HCT116 (cell line): ENCODE data around the gene SELP. TPM values are rescaled to one million over a fixed set of nuclear protein-coding genes. Genes with fewer than 3 reads are reported as not detected.

Source experiments
- ATAC-seq: fragments of 200-7000 bp; cut with Tn5 transposase; 2 replicates; pipeline ENCODE4 v1.9.1; 2020; ENCODE audit warnings: mild to moderate bottlenecking, moderate library complexity
- BruUV-seq: library from RNA; stranded (reverse); fragments of 400-500 nt; replicated peaks from 2 replicates; lab custom pipeline; 2021; lab: Mats Ljungman, UMichigan
- CTCF ChIA-PET: fragments of 300-600 bp; sonication (Branson Sonifier 250); formaldehyde crosslinking; loops from one replicate; lab custom pipeline; 2021; ENCODE audit warnings: antibody characterized with exemption; lab: Charles Lee
- POLR2A ChIA-PET: fragments of 300-600, 350-600 bp; sonication (Branson Sonifier 250); formaldehyde crosslinking; loops from one replicate; lab custom pipeline; 2021; ENCODE audit warnings: antibody characterized with exemption; lab: Charles Lee
- RAD21 ChIA-PET, 2 experiments: fragments of 300-600 bp; sonication (Branson Sonifier 250); formaldehyde crosslinking; loops; one replicate each; lab custom pipeline; 2023; ENCODE audit warnings: low total read pairs in 2 of 2; ENCODE audit not compliant: uncharacterized antibody in 2 of 2, unreplicated experiment in 2 of 2, low non-redundant PET in 1 of 2; lab: Charles Lee
- DNase-seq: peaks from one replicate; pipeline ENCODE4 v3.0.0-alpha.2; 2010; ENCODE audit warnings: low read depth, low spot score
- H2AFZ ChIP-seq: fragments of 200-600 bp; shearing (Covaris generic), sonication (generic); 2 replicates; pipeline ENCODE4 v1.6.1; 2017; ENCODE audit warnings: low read depth, mixed run types, mixed read lengths, antibody characterized with exemption, low read length; ENCODE audit not compliant: poor library complexity, severe bottlenecking
- H3K27ac ChIP-seq: 2 replicates; pipeline ENCODE4 v1.5.1; 2012; ENCODE audit warnings: low read depth, low read length
- H3K27me3 ChIP-seq: fragments of 200-600 bp; sonication (generic); 2 replicates; pipeline ENCODE4 v1.6.1; 2016; ENCODE audit warnings: mixed run types, low read length, mixed read lengths; ENCODE audit not compliant: insufficient read depth
- H3K36me3 ChIP-seq, 2 experiments: fragments of 200-500 bp in 1 of 2; fragments of 200-600 bp in 1 of 2; sonication (Bioruptor generic) in 1 of 2; sonication (generic) in 1 of 2; 2 replicates each; pipeline versions ENCODE4 v1.5.1 to v1.6.1; 2014 to 2016; ENCODE audit warnings: low read length in 2 of 2, inconsistent platforms in 1 of 2, mixed read lengths in 1 of 2, mixed run types in 1 of 2; ENCODE audit not compliant: insufficient read depth in 2 of 2, control insufficient read depth in 1 of 2
- H3K4me1 ChIP-seq, 2 experiments: fragments of 200-600 bp in 1 of 2; sonication (generic) in 1 of 2; 2 replicates each; pipeline versions ENCODE4 v1.5.1 to v1.6.1; 2012 to 2017; ENCODE audit warnings: low read length in 2 of 2, inconsistent platforms in 1 of 2, mild to moderate bottlenecking in 1 of 2, mixed read lengths in 1 of 2, mixed run types in 1 of 2, moderate library complexity in 1 of 2; ENCODE audit not compliant: insufficient read depth in 2 of 2, control insufficient read depth in 1 of 2
- H3K4me2 ChIP-seq: fragments of 200-600 bp; sonication (generic); 2 replicates; pipeline ENCODE4 v1.6.1; 2017; ENCODE audit warnings: mixed run types, low read length, mixed read lengths
- H3K4me3 ChIP-seq, 2 experiments: fragments of 200-600 bp in 1 of 2; sonication (generic) in 1 of 2; replicated peaks in 1 of 2; 2 replicates each; pipeline ENCODE4 v1.5.1; 2011 to 2016; ENCODE audit warnings: low read length in 2 of 2, control low read depth in 1 of 2, low read depth in 1 of 2, mild to moderate bottlenecking in 1 of 2, mixed read lengths in 1 of 2, mixed run types in 1 of 2
- H3K79me2 ChIP-seq: fragments of 200-600 bp; sonication (generic); 2 replicates; pipeline ENCODE4 v1.6.1; 2017; ENCODE audit warnings: mild to moderate bottlenecking, mixed run types, low read length, moderate library complexity, mixed read lengths; ENCODE audit not compliant: insufficient read depth
- H3K9ac ChIP-seq: fragments of 200-600 bp; sonication (generic); 2 replicates; pipeline ENCODE4 v1.6.1; 2016; ENCODE audit warnings: low read length, mixed read lengths
- H3K9me2 ChIP-seq: fragments of 200-600 bp; sonication (generic), shearing (Covaris generic); 2 replicates; pipeline ENCODE4 v1.6.1; 2017; ENCODE audit warnings: mixed run types, mild to moderate bottlenecking, moderate library complexity; ENCODE audit not compliant: insufficient read depth
- H3K9me3 ChIP-seq, 2 experiments: fragments of 200-500 bp in 1 of 2; fragments of 200-600 bp in 1 of 2; sonication (Bioruptor generic) in 1 of 2; sonication (generic) in 1 of 2; 2 replicates each; pipeline ENCODE4 v1.6.1; 2014 to 2017; ENCODE audit warnings: low read length in 2 of 2, mixed read lengths in 2 of 2, inconsistent platforms in 1 of 2, low read depth in 1 of 2, mild to moderate bottlenecking in 1 of 2, mixed run types in 1 of 2, moderate library complexity in 1 of 2; ENCODE audit not compliant: control insufficient read depth in 1 of 2, insufficient read depth in 1 of 2
- H4K20me1 ChIP-seq: fragments of 200-600 bp; sonication (generic), shearing (Covaris generic); 2 replicates; pipeline ENCODE4 v1.6.1; 2017; ENCODE audit warnings: mixed run types, mild to moderate bottlenecking, moderate library complexity; ENCODE audit not compliant: insufficient read depth
- CEBPB ChIP-seq: IDR thresholded peaks from 2 replicates; pipeline ENCODE4 v1.6.1; 2012; ENCODE audit warnings: low read depth
- EGR1 ChIP-seq: IDR thresholded peaks from 2 replicates; pipeline ENCODE4 v1.6.1; 2012; ENCODE audit warnings: low read depth
- ELF1 ChIP-seq: IDR thresholded peaks from 2 replicates; pipeline ENCODE4 v1.6.1; 2012; ENCODE audit warnings: low read depth, borderline replicate concordance
- EZH2 ChIP-seq: fragments of 200-600 bp; sonication (generic); IDR thresholded peaks from 2 replicates; pipeline ENCODE4 v1.6.1; 2017; ENCODE audit warnings: antibody characterized with exemption, mixed run types
- EZH2phosphoT487 ChIP-seq: fragments of 200-600 bp; IDR thresholded peaks from 2 replicates; pipeline ENCODE4 v1.6.1; 2018; ENCODE audit warnings: antibody characterized with exemption, borderline replicate concordance
- JUND ChIP-seq: IDR thresholded peaks from 2 replicates; pipeline ENCODE4 v1.6.1; 2012
- POLR2A ChIP-seq: IDR thresholded peaks from 2 replicates; pipeline ENCODE4 v1.7.0; 2011; ENCODE audit warnings: borderline replicate concordance; ENCODE audit not compliant: insufficient read depth, insufficient read length; ENCODE audit errors: extremely low read depth
- POLR2AphosphoS5 ChIP-seq: IDR thresholded peaks from 2 replicates; pipeline ENCODE4 v1.6.1; 2011; ENCODE audit warnings: mild to moderate bottlenecking, low read depth, low read length, moderate library complexity
- RAD21 ChIP-seq: IDR thresholded peaks from 2 replicates; pipeline ENCODE4 v1.6.1; 2012; ENCODE audit warnings: low read depth, mild to moderate bottlenecking
- REST ChIP-seq: IDR thresholded peaks from 2 replicates; pipeline ENCODE4 v1.6.1; 2012; ENCODE audit warnings: low read depth
- SP1 ChIP-seq: IDR thresholded peaks from 2 replicates; pipeline ENCODE4 v1.6.1; 2012; ENCODE audit warnings: low read depth
- SRF ChIP-seq: IDR thresholded peaks from 2 replicates; pipeline ENCODE4 v1.6.1; 2012; ENCODE audit warnings: low read depth
- YY1 ChIP-seq: IDR thresholded peaks from 2 replicates; pipeline ENCODE4 v1.6.1; 2011; ENCODE audit warnings: low read length, low read depth, moderate library complexity, mild to moderate bottlenecking; ENCODE audit not compliant: insufficient replicate concordance; ENCODE audit errors: extremely low read depth
- ZBTB33 ChIP-seq: IDR thresholded peaks from 2 replicates; pipeline ENCODE4 v1.6.1; 2011; ENCODE audit warnings: mild to moderate bottlenecking, low read length, moderate library complexity; ENCODE audit not compliant: insufficient replicate concordance; ENCODE audit errors: extremely low read depth
- intact Hi-C: fragments of 100-400 bp; cut with micrococcal nuclease; formaldehyde crosslinking; loops from 2 replicates; pipeline ENCODE4 v1.10.0; 2022
- total RNA-seq: library from RNA; stranded (reverse); gene quantifications from one replicate; pipeline ENCODE4 v1.2.1, GENCODE V29; 2021; ENCODE audit not compliant: unreplicated experiment

SELP gene
- total RNA-seq, 1 experiment from 2014 or later, result not detected

- TF ChIP-seq ZBTB33 (no peak), ELF1 (no peak), EZH2 (no peak), REST (no peak), JUND (no peak), CEBPB (no peak)
Measured at GRCh38 chr1:169648709-169649108, 18.8 kb upstream of the SELP start (continued).

- Histone ChIP-seq H3K9ac (no peak overlapping the region), H3K9me3 (no peaks in the 10 kb centered on the region), H3K36me3 (no peaks in the 10 kb centered on the region), H2AFZ (no peak overlapping the region), H3K79me2 (no peaks in the 10 kb centered on the region), H4K20me1 (no peaks in the 10 kb centered on the region), H3K4me3 (no peak overlapping the region), H3K4me2 (no peak overlapping the region), H3K27me3 (no peaks in the 10 kb centered on the region), H3K9me2 (no peaks in the 10 kb centered on the region), H3K27ac (no peak overlapping the region), H3K4me1 (no peaks in the 10 kb centered on the region)
- intact Hi-C loops, result no loop called here
- RAD21 ChIA-PET, result no interaction called here
- ATAC-seq (no peak), DNase-seq (no peak)
- no TSS peak for BruUV-seq
- CTCF ChIA-PET, result no interaction called here
- POLR2A ChIA-PET, result no interaction called here
- TF ChIP-seq RAD21 (no peak), SRF (no peak), SP1 (no peak), REST (no peak), YY1 (no peak), EZH2phosphoT487 (no peak), EGR1 (no peak), EZH2 (no peak), POLR2AphosphoS5 (no peak), POLR2A (no peak), ELF1 (no peak), JUND (no peak), CEBPB (no peak)
Measured at GRCh38 chr1:169648187-169648586, 18.3 kb upstream of the SELP start.
